CD4-positive, alpha-beta T cell (primary cell): ENCODE data around the gene MICAL2. TPM values are rescaled to one million over a fixed set of nuclear protein-coding genes. Genes with fewer than 3 reads are reported as not detected.

Source experiments
- ATAC-seq: fragments of 200-7000 bp; cut with Tn5 transposase; one replicate; pipeline ENCODE4 v1.10.0; 2022; ENCODE audit warnings: mild to moderate bottlenecking; ENCODE audit not compliant: poor library complexity
- CTCF ChIA-PET: fragments of 350-600 bp; sonication (Branson Sonifier 250); formaldehyde crosslinking; loops from one replicate; lab custom pipeline; 2021; ENCODE audit warnings: antibody characterized with exemption, inconsistent platforms; lab: Charles Lee
- POLR2A ChIA-PET: fragments of 350-600 bp; sonication (Branson Sonifier 250); formaldehyde crosslinking; loops from one replicate; lab custom pipeline; 2021; ENCODE audit warnings: antibody characterized with exemption, inconsistent platforms; lab: Charles Lee
- DNase-seq, 14 experiments: peaks; one replicate each; pipeline ENCODE4 v3.0.0-alpha.2; 2013 to 2020; ENCODE audit warnings: mixed read lengths in 2 of 14
- H3K27ac ChIP-seq, 2 donors: one replicate each; pipeline versions ENCODE4 v1.5.1 to v1.7.0; 2013; ENCODE audit warnings: low read length in 2 of 2, low read depth in 1 of 2, mild to moderate bottlenecking in 1 of 2
- H3K27me3 ChIP-seq, 2 experiments: 1 replicate in 1 of 2; 2 replicates in 1 of 2; pipeline versions ENCODE4 v1.6.1 to v1.7.0; 2013; ENCODE audit warnings: low read length in 2 of 2, control low read depth in 1 of 2, mild to moderate bottlenecking in 1 of 2, moderate library complexity in 1 of 2; ENCODE audit not compliant: insufficient read depth in 2 of 2, control insufficient read depth in 1 of 2
- H3K36me3 ChIP-seq: one replicate; pipeline ENCODE4 v1.6.1; 2013; ENCODE audit warnings: low read length, control low read depth; ENCODE audit not compliant: insufficient read depth
- H3K4me1 ChIP-seq: one replicate; pipeline ENCODE4 v1.6.1; 2013; ENCODE audit warnings: low read length, control low read depth; ENCODE audit not compliant: insufficient read depth
- H3K4me3 ChIP-seq: one replicate; pipeline ENCODE4 v1.5.1; 2013; ENCODE audit warnings: mild to moderate bottlenecking, low read length, moderate library complexity
- H3K9me3 ChIP-seq, 2 experiments: 1 replicate in 1 of 2; 2 replicates in 1 of 2; pipeline versions ENCODE4 v1.6.1 to v1.7.0; 2013; ENCODE audit warnings: low read length in 2 of 2, mild to moderate bottlenecking in 2 of 2, control low read depth in 1 of 2, moderate library complexity in 1 of 2; ENCODE audit not compliant: control insufficient read depth in 1 of 2, insufficient read depth in 1 of 2
- H3K27ac Mint-ChIP-seq: one replicate; pipeline ENCODE4 v1.8.0; 2020; ENCODE audit warnings: mixed read lengths
- H3K27me3 Mint-ChIP-seq: one replicate; pipeline ENCODE4 v1.8.0; 2021; ENCODE audit warnings: mixed read lengths
- H3K36me3 Mint-ChIP-seq: one replicate; pipeline ENCODE4 v1.8.0; 2021; ENCODE audit warnings: low read depth, mixed read lengths
- H3K4me1 Mint-ChIP-seq: one replicate; pipeline ENCODE4 v1.8.0; 2021; ENCODE audit warnings: low read depth, mixed read lengths
- H3K4me3 Mint-ChIP-seq: one replicate; pipeline ENCODE4 v1.8.0; 2020; ENCODE audit warnings: mild to moderate bottlenecking, mixed read lengths
- H3K9me3 Mint-ChIP-seq: one replicate; pipeline ENCODE4 v1.8.0; 2020; ENCODE audit warnings: mixed read lengths
- CTCF ChIP-seq: fragments of 200-600 bp; IDR thresholded peaks from one replicate; pipeline ENCODE4 v1.8.0; 2022; ENCODE audit warnings: antibody characterized with exemption, mild to moderate bottlenecking
- intact Hi-C, 2 experiments: fragments of 100-400 bp; cut with DNase I in 1 of 2; cut with micrococcal nuclease in 1 of 2; formaldehyde crosslinking; loops; one replicate each; pipeline versions ENCODE4 v1.15.1 to v1.9.0; 2023 to 2025; cut with DNase I, micrococcal nuclease
- total RNA-seq, 174 experiments: library from RNA in 2 of 174; stranded (reverse) in 2 of 174; gene quantifications; one replicate each; pipeline ENCODE4 v1.2.3 and lab custom pipeline; 2021 to 2026

The MICAL2 gene
- total RNA-seq, 2 experiments from 2014 or later = 12.8 to 14.1 TPM

GRCh38 chr11:12287374-12288211, 177.2 kb downstream of the MICAL2 start:
- no peak for DNase-seq
- no peak for ATAC-seq
- H3K9me3 Mint-ChIP-seq = no peaks in the 10 kb centered on the region
- Histone ChIP-seq H3K36me3 (no peaks in the 10 kb centered on the region), H3K27ac (no peak overlapping the region), H3K27me3 (no peaks in the 10 kb centered on the region), H3K9me3 (no peaks in the 10 kb centered on the region), H3K4me1 (peaks cover 10% of the 10 kb centered on the region), H3K4me3 (no peak overlapping the region)
- no peak overlapping the region for H3K4me3 Mint-ChIP-seq
- intact Hi-C loops = loop anchor here (1.0 to 10.0 kb wide), 4 partner anchors 601 to 1353 kb away; no protein-coding TSS in a partner anchor
- H3K27ac Mint-ChIP-seq = no peak overlapping the region
- H3K36me3 Mint-ChIP-seq = no peaks in the 10 kb centered on the region
- CTCF ChIA-PET = no interaction called here
- POLR2A ChIA-PET = no interaction called here
- no peaks in the 10 kb centered on the region for H3K27me3 Mint-ChIP-seq
- peaks cover 18% of the 10 kb centered on the region for H3K4me1 Mint-ChIP-seq
- TF ChIP-seq CTCF = no peak

- Mint-ChIP-seq H3K4me3 (no peak overlapping the region), H3K36me3 (no peaks in the 10 kb centered on the region), H3K4me1 (peaks cover 18% of the 10 kb centered on the region), H3K27ac (no peak overlapping the region), H3K27me3 (no peaks in the 10 kb centered on the region), H3K9me3 (no peaks in the 10 kb centered on the region)
- ATAC-seq (no peak), DNase-seq (peak; percentile 15 to 69 (median 32))
- Histone ChIP-seq H3K4me1 (peaks cover 10% of the 10 kb centered on the region), H3K27me3 (no peaks in the 10 kb centered on the region), H3K27ac (no peak overlapping the region), H3K4me3 (no peak overlapping the region), H3K9me3 (no peaks in the 10 kb centered on the region), H3K36me3 (no peaks in the 10 kb centered on the region)
- TF ChIP-seq CTCF = peak; percentile 73
- ChIA-PET CTCF (interaction anchor here (1.0 kb wide), 1 partner anchor 600 kb away, joined by 4 read pairs; no protein-coding TSS in a partner anchor), POLR2A (no interaction called here)
- intact Hi-C loops = loop anchor here (1.0 to 10.0 kb wide), 4 partner anchors 600 to 1354 kb away; no protein-coding TSS in a partner anchor
Observed at GRCh38 chr11:12288212-12288930, 178.0 kb downstream of the MICAL2 start.

- ChIA-PET POLR2A (no interaction called here), CTCF (interaction anchor here (1.0 kb wide), 1 partner anchor 600 kb away, joined by 4 read pairs; no protein-coding TSS in a partner anchor)
- TF ChIP-seq CTCF = peak; percentile 38
- Mint-ChIP-seq H3K27ac (no peak overlapping the region), H3K4me1 (peaks cover 18% of the 10 kb centered on the region), H3K9me3 (no peaks in the 10 kb centered on the region), H3K36me3 (no peaks in the 10 kb centered on the region), H3K27me3 (no peaks in the 10 kb centered on the region), H3K4me3 (no peak overlapping the region)
- Histone ChIP-seq H3K9me3 (no peaks in the 10 kb centered on the region), H3K27me3 (no peaks in the 10 kb centered on the region), H3K4me1 (peaks cover 10% of the 10 kb centered on the region), H3K27ac (no peak overlapping the region), H3K4me3 (no peak overlapping the region), H3K36me3 (no peaks in the 10 kb centered on the region)
- intact Hi-C loops = loop anchor here (1.0 to 10.0 kb wide), 4 partner anchors 600 to 1354 kb away; no protein-coding TSS in a partner anchor
- ATAC-seq (no peak), DNase-seq (no peak)
Observed at GRCh38 chr11:12288931-12289666, 178.7 kb downstream of the MICAL2 start.
